Effector CD4-positive, alpha-beta T cell (primary cell): ENCODE measurements around the gene VWA8.
"Not testable (repeated sequence)": the region's sequence is repeated elsewhere in the genome, so short reads cannot be mapped to it uniquely, and the experiment has no call there.

Source experiments
- DNase-seq: peaks from one replicate; pipeline ENCODE4 v3.0.0-alpha.2; 2020

VWA8 gene

DNA sequence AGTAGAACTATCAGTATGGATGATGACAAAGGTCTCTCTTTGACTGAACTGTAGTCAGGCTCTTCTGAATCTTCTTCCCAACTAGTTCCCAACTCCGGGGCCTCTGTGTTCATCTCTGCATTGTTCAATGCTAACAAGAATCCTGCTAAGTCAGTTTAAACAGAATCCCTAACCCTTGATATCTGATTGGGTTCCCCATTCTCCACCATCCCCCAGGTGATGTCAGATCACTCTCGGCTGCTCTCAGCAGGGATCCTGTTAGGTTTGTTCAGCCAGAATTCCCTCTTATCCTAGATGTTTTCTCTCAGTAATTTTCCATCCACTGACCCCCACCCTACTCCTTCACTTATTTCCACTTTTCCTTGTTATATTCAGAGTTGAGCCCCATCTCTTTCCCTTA, 280.0 kb downstream of the VWA8 start:
- DNase-seq: no peak

DNA sequence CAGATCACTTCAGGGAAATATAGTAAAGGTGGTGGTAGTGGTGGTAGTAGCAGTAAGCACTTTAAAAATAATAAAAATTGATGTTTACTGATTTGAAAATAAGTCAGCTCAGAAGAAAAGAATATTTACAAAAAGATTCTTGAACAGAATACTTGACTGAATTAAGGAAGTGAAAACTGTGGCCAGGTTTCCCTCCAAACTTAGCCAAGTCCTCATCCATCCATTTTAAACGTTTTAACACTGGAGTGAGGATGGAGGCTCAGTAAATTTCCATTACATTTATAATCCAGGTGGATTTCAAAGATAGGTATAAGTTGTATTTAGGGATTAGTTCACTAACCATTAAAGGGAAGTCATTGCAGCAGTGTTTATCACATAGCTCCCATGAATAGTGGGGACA, 282.1 kb downstream of the VWA8 start:
- DNase-seq: no peak

- DNase-seq: no peak
Measured at GRCh38 chr13:41678249-41678648, 282.7 kb downstream of the VWA8 start.

- DNase-seq: no peak
Measured at GRCh38 chr13:41675306-41675705, 285.6 kb downstream of the VWA8 start.

- DNase-seq: no peak
Measured at GRCh38 chr13:41674246-41674645, 286.7 kb downstream of the VWA8 start.

DNA sequence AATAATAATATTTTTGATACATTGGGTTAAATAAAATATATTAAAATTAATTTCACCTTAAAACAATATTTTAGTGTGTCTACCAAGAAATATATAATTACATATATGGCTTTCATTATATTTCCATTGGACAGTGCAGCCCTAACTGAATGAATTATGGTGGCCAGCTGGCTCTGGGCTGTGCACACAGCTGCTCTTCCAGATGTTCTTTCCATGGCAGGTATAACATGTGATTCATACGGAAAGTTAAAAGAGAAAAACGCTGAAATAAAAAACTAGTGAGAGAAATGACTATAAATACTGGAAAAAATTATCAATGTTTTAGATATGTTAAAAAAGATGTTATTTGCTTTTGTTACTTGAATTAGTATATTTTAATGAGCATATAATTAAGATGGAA, 287.3 kb downstream of the VWA8 start:
- no peak for DNase-seq

- DNase-seq: no peak
Measured at GRCh38 chr13:41670873-41671443, 290.0 kb downstream of the VWA8 start.

- DNase-seq: peak; percentile 7
Measured at GRCh38 chr13:41668130-41668757, 292.7 kb downstream of the VWA8 start.

GRCh38 chr13:41666644-41667043, 294.3 kb downstream of the VWA8 start:
- DNase-seq: no peak

DNA sequence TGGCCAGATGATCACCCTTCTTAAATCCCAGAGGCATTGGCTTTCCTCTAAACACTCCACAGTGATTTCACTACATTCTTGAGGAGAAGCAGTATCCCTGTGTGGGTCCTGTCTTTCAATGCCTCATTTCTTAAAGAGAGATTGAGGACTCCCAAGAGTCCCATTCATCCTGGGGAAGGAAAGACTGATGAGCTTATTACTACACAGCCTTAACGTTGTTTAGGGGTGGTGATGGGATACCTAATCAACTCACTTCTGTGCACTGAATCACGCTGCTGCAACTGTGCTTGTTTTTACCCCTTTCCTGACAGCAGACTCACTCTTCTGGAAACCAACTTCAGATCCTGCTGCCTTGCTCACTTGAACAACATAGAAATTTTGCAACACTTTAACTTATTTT, 300.5 kb downstream of the VWA8 start:
- no peak for DNase-seq

GRCh38 chr13:41658057-41658661, 302.8 kb downstream of the VWA8 start:
- no peak for DNase-seq

- no peak for DNase-seq
Measured at GRCh38 chr13:41655997-41656396, 304.9 kb downstream of the VWA8 start.

DNA sequence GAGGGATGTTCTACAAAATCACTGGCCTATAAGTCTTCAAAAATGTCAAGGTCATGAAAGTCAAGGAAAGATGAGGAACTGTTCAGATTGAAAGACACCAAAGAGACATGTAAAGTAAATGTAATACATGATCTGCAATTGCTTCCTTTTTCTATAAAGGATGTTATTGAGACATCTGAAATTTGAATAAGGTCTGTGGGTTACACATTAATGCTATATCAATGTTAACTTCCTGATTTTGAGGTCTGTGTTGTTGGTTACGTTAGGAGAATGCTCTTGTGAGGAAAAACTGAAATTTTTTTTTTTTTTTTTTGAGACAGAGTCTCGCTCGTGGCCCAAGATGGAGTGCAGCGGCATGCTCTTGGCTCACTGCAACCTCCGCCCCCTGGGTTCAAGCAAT, 306.1 kb downstream of the VWA8 start:
- no peak for DNase-seq

- DNase-seq: peak; percentile 33
Measured at GRCh38 chr13:41652735-41653361, 308.1 kb downstream of the VWA8 start.

GRCh38 chr13:41651413-41652058, 309.4 kb downstream of the VWA8 start:
- no peak for DNase-seq

DNA sequence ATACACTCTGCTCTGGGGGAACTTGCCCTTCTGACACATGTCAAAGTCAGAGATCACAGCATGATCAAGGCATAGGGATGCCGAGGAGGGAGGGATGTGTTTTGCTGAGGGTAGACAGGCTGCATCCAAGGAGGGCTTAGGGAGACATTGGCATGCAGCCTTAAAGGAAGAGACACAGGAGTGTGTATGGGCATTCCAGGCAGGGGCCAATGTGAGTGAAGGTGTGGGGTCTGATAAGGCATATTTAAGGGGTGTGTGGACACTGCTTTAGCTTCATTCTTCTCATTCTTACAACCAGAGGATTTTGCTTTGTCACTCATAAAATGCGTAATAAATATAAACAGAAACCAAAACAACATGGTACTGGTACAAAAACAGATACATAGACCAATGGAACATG, 310.2 kb downstream of the VWA8 start:
- DNase-seq: no peak

DNA sequence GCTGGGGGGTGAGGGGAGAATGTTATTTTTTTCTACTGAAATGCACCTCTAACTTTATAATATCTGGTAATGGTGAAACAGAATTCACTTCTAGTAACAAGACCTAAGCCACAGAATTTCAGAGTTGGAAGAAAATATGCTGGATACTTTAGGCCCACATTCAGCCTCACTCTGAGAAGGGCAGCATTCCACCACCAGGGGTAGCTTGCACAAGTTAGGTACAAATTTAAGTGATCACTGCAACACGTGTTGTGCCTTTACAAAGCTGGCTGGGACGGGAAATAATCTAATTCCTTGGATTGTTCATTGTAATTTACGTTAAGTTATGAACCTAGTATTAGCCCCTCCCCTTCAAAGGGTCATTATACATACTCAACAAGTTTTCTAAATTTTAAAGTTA, 311.2 kb downstream of the VWA8 start:
- no peak for DNase-seq

GRCh38 chr13:41648314-41648935, 312.5 kb downstream of the VWA8 start:
- DNase-seq: no peak

DNA sequence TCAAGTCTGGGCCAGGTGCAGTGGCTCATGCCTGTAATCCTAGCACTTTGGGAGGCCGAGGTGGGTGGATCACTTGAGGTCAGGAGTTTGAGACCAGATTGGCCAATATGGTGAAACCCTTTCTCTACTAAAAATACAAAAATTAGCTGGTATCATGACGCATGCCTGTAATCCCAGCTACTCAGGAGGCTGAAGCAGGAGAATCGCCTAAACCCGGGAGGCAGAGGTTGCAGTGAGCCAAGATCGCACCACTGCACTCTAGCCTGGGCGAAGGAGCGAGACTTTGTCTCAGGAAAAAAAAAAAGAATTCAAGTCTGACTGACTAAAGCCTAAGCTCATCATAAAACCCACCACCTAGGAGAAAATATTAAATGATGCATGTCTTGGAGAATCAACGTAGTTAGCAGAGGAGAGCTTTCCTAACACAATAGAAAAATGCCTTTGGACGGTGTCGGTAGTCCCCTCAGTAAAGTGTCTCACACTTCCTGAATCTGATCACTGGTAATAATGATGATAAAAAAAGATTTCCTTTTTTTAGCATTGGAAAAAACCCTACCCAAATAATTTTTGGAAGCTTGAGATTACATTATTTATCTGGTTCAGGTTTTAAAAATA, 313.1 kb downstream of the VWA8 start:
- DNase-seq: not testable (repeated sequence)

GRCh38 chr13:41645331-41645730, 315.6 kb downstream of the VWA8 start:
- no peak for DNase-seq

- no peak for DNase-seq
Measured at GRCh38 chr13:41644742-41645141, 316.2 kb downstream of the VWA8 start.

- DNase-seq: no peak
Measured at GRCh38 chr13:41643507-41643906, 317.4 kb downstream of the VWA8 start.

DNA sequence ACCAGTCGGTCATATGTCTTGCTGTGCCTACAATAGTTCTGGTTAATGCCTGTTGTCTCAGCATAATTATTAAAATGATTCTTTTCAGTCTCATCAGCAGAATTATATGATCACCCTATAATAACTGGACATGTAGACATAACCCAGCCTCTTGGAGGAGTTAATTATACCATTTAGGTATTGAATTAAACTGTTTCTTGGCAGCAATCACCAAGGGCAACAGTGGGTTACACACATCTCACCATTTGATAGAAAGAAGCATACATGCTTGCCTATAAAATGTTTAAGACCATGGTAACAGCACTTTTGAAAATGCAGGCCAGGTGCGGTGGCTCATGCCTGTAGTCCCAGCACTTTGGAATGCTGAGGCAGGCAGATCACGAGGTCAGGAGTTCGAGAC, 318.9 kb downstream of the VWA8 start:
- DNase-seq: no peak
